ENCODE data around the gene PM20D2. TPM values are rescaled to one million over a fixed set of nuclear protein-coding genes. Genes with fewer than 3 reads are reported as not detected.

The PM20D2 gene
- total RNA-seq, 2 experiments from 2014 or later, result 5.0 to 5.5 TPM

Other genes starting within 250 kb of the PM20D2 start
- 10 to 100 TPM; 18.6 TPM for gene RNGTT, start 182.4 kb upstream of the PM20D2 start, total RNA-seq
- gene PNRC1, start 65.3 kb upstream of the PM20D2 start, total RNA-seq, result 100 to 1,000 TPM; 130 to 131 TPM
- not detected for gene SRSF12, start 28.0 kb upstream of the PM20D2 start, total RNA-seq
- not detected for gene GABRR1, start 71.3 kb downstream of the PM20D2 start, total RNA-seq
- gene GABRR2, start 169.2 kb downstream of the PM20D2 start, total RNA-seq, result under 1 TPM; 0.70 to 0.78 TPM
- gene UBE2J1, start 206.7 kb downstream of the PM20D2 start, total RNA-seq, result 10 to 100 TPM; 36.9 to 37.2 TPM

Data from activated CD4-positive, alpha-beta memory T cell treated with anti-CD3 and anti-CD28 coated beads, Interleukin-2, amount 10 ng/mL, durations not matched to agents 7 days and 5 days (primary cell).